ENCODE data around the gene TMCO4. TPM values are rescaled to one million over a fixed set of nuclear protein-coding genes. Genes with fewer than 3 reads are reported as not detected.

Gene TMCO4
- polyA plus RNA-seq, 1 experiment = 22.0 TPM

DNA sequence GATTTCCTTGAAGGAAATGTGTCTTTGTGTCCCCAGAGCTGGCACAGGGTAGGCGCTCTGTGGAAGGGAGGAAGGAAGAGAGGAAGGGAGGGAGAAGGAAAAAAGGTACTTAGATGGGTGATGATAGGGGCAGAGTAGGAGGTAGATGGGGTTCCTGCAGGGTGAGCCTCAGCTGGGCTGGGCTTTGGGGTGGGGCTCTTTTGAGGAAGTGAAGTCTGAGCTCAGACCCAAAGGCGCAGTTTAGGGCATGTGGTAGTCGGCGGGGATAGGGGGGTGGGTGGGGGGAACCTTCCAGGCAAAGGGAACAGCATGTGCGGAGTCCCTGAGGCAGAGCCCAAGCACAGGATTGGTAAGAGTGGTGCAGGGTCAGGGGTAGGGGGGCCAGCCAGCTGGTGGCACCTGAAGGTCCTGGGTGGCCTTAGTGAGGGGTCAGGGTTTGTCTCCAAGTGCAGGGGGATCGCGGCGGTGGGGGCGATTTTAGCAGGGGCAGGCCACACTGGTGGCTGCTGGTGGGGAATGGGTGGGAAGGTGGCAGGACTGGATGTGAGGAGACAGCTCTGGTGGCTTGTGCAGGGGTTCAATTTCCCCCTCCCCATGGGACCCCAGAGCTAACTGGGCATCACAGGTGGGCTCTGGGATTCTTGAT lies 143.5 kb downstream of the TMCO4 start:
- Histone ChIP-seq H3K4me3 (ENCODE audit: low read depth, low read length) (no peak overlapping the region), H3K27me3 (ENCODE audit: control insufficient read depth, insufficient read depth, low read length) (no peaks in the 10 kb centered on the region), H3K36me3 (ENCODE audit: control insufficient read depth, insufficient read depth, low read length) (peaks cover 25% of the 10 kb centered on the region)
- ChIA-PET POLR2A (interaction anchor here (0.7 kb wide), 1 partner anchor 219 kb away, joined by 4 read pairs; no protein-coding TSS in a partner anchor), CTCF (interaction anchor here (1.3 to 1.4 kb wide), 2 partner anchors 10 to 48 kb away, joined by 3 to 5 read pairs; no protein-coding TSS in a partner anchor)
- TF ChIP-seq, protein P1, sequence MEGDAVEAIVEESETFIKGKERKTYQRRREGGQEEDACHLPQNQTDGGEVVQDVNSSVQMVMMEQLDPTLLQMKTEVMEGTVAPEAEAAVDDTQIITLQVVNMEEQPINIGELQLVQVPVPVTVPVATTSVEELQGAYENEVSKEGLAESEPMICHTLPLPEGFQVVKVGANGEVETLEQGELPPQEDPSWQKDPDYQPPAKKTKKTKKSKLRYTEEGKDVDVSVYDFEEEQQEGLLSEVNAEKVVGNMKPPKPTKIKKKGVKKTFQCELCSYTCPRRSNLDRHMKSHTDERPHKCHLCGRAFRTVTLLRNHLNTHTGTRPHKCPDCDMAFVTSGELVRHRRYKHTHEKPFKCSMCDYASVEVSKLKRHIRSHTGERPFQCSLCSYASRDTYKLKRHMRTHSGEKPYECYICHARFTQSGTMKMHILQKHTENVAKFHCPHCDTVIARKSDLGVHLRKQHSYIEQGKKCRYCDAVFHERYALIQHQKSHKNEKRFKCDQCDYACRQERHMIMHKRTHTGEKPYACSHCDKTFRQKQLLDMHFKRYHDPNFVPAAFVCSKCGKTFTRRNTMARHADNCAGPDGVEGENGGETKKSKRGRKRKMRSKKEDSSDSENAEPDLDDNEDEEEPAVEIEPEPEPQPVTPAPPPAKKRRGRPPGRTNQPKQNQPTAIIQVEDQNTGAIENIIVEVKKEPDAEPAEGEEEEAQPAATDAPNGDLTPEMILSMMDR (IDR thresholded peaks at IDR 0.05; ENCODE audit: insufficient read depth, low read depth, low read length) = no peak
- DNase-seq (ENCODE audit: low read depth) = no peak

DNA sequence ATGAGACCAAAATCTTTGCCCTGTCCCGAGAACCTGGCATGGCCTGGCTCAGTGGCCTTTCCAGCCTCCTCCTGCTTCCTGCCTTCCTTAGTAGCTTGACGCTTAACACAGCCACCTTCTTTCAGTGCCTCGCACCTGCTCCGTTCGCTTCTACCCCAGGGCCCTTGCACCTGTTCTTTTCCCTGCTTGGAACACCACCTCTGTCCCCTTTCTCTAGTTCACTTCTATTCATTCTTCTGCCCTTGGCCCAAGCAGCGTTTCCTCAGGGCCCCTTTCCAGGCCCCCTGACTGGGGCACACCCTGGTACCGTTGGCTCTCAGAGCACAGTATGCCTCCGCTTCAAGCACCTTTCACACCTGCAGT lies 144.0 kb downstream of the TMCO4 start:
- peaks cover 25% of the 10 kb centered on the region for H3K36me3 ChIP-seq (ENCODE audit: control insufficient read depth, insufficient read depth, low read length)
- TF ChIP-seq, protein P1 (IDR thresholded peaks at IDR 0.05; ENCODE audit: insufficient read depth, low read depth, low read length) = no peak
- CTCF ChIA-PET = interaction anchor here (1.3 kb wide), 1 partner anchor 49 kb away, joined by 5 read pairs; no protein-coding TSS in a partner anchor
- POLR2A ChIA-PET = no interaction called here
- no peak overlapping the region for H3K4me3 ChIP-seq (ENCODE audit: low read depth, low read length)
- H3K27me3 ChIP-seq (ENCODE audit: control insufficient read depth, insufficient read depth, low read length) = no peaks in the 10 kb centered on the region
- no peak for DNase-seq (ENCODE audit: low read depth)

DNA sequence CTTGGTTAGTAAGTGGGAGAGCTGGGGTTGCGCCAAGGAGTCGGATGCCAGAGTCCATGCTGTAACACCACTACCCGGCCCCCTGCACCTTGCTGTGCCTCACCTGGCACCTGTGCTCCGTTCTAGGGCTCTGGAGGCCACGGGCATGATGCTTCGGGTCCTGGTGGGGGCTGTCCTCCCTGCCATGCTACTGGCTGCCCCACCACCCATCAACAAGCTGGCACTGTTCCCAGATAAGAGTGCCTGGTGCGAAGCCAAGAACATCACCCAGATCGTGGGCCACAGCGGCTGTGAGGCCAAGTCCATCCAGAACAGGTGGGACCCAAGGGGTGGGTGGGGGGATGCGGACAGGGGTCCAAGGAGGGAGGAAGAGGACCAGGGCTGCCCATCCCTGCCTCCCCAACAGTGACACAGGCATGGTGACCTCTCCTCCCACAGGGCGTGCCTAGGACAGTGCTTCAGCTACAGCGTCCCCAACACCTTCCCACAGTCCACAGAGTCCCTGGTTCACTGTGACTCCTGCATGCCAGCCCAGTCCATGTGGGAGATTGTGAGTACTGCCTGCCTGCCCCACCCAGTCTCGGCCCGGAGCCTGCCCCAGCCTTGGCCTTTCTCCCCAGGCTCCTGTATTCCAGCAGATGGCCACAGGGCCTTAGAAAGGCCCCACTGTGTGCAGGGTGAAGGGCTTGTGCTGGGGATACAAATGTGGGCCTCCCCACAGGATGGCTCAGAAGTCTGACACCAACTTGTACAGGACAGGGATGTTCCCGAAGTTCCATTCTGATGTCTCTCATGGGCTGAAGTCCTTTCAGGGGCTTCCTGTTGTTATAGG lies 144.6 kb downstream of the TMCO4 start:
- H3K27me3 ChIP-seq (ENCODE audit: control insufficient read depth, insufficient read depth, low read length) = no peaks in the 10 kb centered on the region
- no peak overlapping the region for H3K4me3 ChIP-seq (ENCODE audit: low read depth, low read length)
- DNase-seq (ENCODE audit: low read depth) = no peak
- H3K36me3 ChIP-seq (ENCODE audit: control insufficient read depth, insufficient read depth, low read length) = peaks cover 25% of the 10 kb centered on the region
- POLR2A ChIA-PET = no interaction called here
- CTCF ChIA-PET = interaction anchor here (0.6 to 6.9 kb wide), 18 partner anchors 7 to 423 kb away, joined by 3 to 38 read pairs (median 4); partner anchors contain the start of genes EMC1 and MRTO4
- TF ChIP-seq, protein P1 (IDR thresholded peaks at IDR 0.05; ENCODE audit: insufficient read depth, low read depth, low read length) = no peak

DNA sequence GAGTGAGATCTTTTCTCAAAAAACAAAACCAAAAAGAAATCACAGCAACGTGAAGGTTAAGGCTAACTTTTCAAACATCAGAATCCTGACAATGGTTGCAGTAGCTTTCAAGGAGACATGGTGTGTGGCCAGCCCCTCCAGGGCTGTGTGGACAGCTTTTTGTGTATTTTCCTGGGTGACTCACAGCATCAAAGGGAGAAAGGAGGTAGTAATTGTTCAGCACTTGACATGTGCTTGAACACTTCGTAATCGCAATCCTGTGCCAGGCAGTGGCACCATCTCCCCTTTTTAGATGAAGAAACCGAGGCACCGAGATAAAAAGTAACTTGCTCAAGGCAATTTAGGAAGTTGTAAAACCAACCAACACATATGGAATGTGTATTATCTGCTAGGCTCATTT lies 145.3 kb downstream of the TMCO4 start:
- DNase-seq (ENCODE audit: low read depth) = no peak
- CTCF ChIA-PET = interaction anchor here (0.6 to 6.9 kb wide), 36 partner anchors 7 to 470 kb away, joined by 3 to 38 read pairs (median 4); partner anchors contain the start of genes EMC1 and MRTO4
- TF ChIP-seq, protein P1 (IDR thresholded peaks at IDR 0.05; ENCODE audit: insufficient read depth, low read depth, low read length) = no peak
- POLR2A ChIA-PET = no interaction called here
- Histone ChIP-seq H3K4me3 (ENCODE audit: low read depth, low read length) (no peak overlapping the region), H3K27me3 (ENCODE audit: control insufficient read depth, insufficient read depth, low read length) (no peaks in the 10 kb centered on the region), H3K36me3 (ENCODE audit: control insufficient read depth, insufficient read depth, low read length) (peaks cover 25% of the 10 kb centered on the region)

DNA sequence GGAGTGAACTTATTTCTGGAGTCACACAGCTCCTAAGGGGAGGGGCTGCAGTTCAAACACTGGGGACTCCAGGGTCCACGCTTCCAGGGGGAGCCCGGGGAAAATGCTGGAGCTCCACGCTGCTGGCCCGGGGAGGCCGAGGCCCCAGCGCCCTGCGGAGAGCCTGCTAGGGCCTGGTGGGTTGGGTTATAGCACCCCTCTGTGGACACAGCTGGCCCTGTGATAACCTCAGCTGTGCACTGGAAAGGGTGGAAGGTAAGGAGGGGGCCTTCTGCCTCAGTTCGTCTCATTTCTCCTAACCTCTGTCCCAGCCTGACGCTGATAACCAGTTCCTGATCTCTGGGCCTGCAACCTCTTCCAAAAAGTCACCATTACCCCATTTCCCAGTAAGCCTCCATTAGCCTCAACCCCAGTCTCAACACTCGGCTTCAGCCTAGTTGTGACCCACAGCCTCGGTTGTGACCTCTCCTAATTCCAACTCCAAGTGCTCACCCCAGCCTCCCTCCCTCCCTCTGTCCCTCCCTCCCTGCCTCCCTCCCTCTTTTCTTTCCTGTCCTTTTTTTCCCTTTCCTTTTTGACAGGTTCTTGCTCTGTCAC lies 148.5 kb downstream of the TMCO4 start:
- peaks cover 9% of the 10 kb centered on the region for H3K36me3 ChIP-seq (ENCODE audit: control insufficient read depth, insufficient read depth, low read length)
- no peak overlapping the region for H3K4me3 ChIP-seq (ENCODE audit: low read depth, low read length)
- no peak for DNase-seq (ENCODE audit: low read depth)
- TF ChIP-seq, protein P1 (IDR thresholded peaks at IDR 0.05; ENCODE audit: insufficient read depth, low read depth, low read length) = peak; percentile 76
- ChIA-PET POLR2A (interaction anchor here (0.5 kb wide), 1 partner anchor 8 kb away, joined by 3 read pairs; no protein-coding TSS in a partner anchor), CTCF (interaction anchor here (0.6 to 6.9 kb wide), 39 partner anchors 11 to 479 kb away, joined by 3 to 38 read pairs (median 4); no protein-coding TSS in a partner anchor)
- no peaks in the 10 kb centered on the region for H3K27me3 ChIP-seq (ENCODE audit: control insufficient read depth, insufficient read depth, low read length)
